ENCODE results near the gene TCF25.

TCF25 gene

DNA sequence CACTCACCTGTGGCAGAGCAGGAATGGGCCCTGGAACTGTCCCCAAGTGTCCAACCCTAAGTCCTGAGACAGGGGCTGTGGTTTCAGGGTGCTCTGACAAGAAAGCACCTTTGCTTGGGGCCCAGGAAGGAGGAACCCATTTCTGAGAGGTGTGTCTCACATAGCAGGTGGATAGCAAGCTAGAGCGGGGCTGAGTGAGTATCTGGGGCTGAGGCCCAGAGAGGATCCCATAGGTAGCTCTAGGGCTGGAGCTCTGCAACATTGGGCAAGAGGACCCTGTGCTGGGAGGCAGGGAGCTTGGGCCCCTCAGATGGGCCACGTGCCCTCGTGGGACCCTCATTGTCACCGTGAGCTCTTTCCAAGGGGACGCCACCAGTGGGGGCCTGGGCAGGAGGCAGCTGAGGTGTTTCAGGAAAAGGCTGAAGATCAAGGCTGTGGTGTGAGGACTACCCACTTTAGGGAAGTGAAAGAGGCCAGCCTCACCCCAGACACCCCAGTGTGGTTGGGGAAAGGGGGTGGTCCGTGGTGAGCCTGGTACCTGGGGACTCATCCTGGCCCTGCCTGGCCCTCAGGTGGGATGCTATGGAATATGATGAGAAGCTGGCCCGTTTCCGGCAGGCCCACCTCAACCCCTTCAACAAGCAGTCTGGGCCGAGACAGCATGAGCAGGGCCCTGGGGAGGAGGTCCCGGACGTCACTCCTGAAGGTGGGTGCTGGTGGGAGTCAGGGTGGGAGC, 80.4 kb downstream of the TCF25 start:
- peak; percentile 75 for DNase-seq (ENCODE audit: low spot score)
- in situ Hi-C loops (cut with MboI; ENCODE audit: low sequenced_read_pairs, unreplicated experiment), result no loop called here
- no peak for TF ChIP-seq CTCF (IDR thresholded peaks at IDR 0.05; ENCODE audit: borderline replicate concordance, control extremely low read depth, extremely low read depth, insufficient read depth, missing control alignments)

- in situ Hi-C loops (cut with MboI; ENCODE audit: low sequenced_read_pairs, unreplicated experiment), result no loop called here
- no peak for DNase-seq (ENCODE audit: low spot score)
- no peak for TF ChIP-seq CTCF (IDR thresholded peaks at IDR 0.05; ENCODE audit: borderline replicate concordance, control extremely low read depth, extremely low read depth, insufficient read depth, missing control alignments)
Observed at GRCh38 chr16:89954462-89954861, 81.1 kb downstream of the TCF25 start.

DNA sequence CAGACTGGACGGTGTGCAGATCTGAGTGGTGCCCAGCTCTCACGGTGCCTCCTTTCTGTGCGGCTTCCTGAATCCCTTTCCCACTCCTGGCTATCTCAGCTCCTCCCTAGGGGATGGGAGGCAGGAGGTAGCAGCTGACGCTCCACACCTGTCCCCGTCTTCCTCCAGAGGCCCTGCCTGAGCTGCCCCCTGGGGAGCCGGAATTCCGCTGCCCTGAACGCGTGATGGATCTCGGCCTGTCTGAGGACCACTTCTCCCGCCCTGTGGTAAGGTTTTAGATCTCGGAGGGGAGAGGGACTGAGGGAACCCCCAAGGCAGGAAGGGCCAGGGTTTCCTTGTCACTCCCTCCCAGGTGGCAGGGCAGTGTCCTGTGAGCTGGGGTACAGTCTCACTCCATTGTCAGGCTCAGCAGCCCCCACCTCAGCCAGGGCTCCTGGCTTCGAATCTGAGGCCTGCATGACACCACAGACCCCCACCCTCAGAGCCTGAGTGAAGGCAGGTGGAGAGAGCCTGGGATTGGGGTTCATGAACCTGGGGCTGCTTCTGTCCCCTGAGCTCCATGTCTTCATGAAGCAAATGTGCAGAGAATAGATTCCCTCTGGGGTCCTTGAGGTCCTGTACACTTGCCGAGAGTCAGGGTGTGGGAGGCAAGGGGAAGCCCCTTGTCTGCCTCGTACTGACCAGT, 81.8 kb downstream of the TCF25 start:
- in situ Hi-C loops (cut with MboI; ENCODE audit: low sequenced_read_pairs, unreplicated experiment), result no loop called here
- no peak for TF ChIP-seq CTCF (IDR thresholded peaks at IDR 0.05; ENCODE audit: borderline replicate concordance, control extremely low read depth, extremely low read depth, insufficient read depth, missing control alignments)
- no peak for DNase-seq (ENCODE audit: low spot score)

DNA sequence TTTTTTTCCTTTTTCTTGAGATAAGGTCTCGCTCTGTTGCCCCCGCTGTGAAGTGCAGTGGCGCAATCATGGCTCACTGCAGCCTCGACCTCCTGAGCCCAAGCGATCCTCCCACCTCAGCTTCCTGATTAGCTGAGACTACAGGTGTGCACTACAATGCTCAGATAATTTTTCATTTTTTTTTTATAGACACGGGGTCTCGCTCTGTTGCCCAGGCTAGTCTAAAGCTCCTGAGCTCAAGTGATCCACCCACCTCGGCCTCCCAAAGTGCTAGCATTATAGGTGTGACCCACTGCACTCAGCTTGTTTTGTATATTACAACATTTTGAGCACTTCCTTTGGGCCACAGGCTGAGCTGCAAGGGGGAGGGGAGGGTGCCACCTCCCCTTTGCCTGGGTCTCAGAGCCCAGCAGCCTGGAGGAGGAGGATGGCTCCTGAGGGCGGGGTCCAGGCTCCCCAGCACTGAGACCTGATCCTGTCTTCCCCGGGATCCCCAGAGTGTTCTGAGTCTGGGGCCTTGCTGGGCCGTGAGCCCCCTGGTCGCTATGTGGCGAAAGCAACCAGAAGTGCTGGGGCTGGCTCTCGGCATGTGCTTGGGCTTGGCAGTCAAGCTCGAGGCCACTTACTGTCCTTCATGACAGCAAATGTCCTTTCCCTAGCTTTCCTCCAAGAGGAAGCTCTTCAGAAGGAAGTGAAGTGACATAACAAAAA, 83.3 kb downstream of the TCF25 start:
- in situ Hi-C loops (cut with MboI; ENCODE audit: low sequenced_read_pairs, unreplicated experiment), result no loop called here
- no peak for TF ChIP-seq CTCF (IDR thresholded peaks at IDR 0.05; ENCODE audit: borderline replicate concordance, control extremely low read depth, extremely low read depth, insufficient read depth, missing control alignments)
- no peak for DNase-seq (ENCODE audit: low spot score)

DNA sequence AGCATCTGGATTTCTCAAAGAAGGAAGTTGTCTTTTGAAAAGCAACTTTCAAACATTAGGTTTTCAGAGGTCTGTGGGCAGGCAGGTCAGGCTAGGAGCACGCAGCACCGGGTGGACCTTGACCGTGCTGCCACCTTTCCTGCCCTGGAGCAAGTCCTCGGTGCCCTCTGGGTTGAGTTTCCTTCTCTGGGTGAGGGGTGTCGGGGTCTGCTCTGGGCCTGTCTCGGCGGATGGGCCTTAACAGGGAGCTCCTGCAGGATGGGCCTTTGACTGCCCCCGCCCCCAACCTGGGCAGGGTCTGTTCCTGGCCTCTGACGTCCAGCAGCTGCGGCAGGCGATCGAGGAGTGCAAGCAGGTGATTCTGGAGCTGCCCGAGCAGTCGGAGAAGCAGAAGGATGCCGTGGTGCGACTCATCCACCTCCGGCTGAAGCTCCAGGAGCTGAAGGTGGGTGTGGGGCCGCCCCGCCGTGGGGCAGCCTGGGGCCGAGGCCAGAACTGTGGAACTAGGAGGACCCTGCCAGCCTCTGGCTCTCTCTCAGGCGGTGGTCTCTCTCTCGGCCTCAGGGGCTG, 83.9 kb downstream of the TCF25 start:
- no peak for DNase-seq (ENCODE audit: low spot score)
- in situ Hi-C loops (cut with MboI; ENCODE audit: low sequenced_read_pairs, unreplicated experiment), result no loop called here
- no peak for TF ChIP-seq CTCF (IDR thresholded peaks at IDR 0.05; ENCODE audit: borderline replicate concordance, control extremely low read depth, extremely low read depth, insufficient read depth, missing control alignments)

- no peak for TF ChIP-seq CTCF (IDR thresholded peaks at IDR 0.05; ENCODE audit: borderline replicate concordance, control extremely low read depth, extremely low read depth, insufficient read depth, missing control alignments)
- no peak for DNase-seq (ENCODE audit: low spot score)
- in situ Hi-C loops (cut with MboI; ENCODE audit: low sequenced_read_pairs, unreplicated experiment), result no loop called here
Observed at GRCh38 chr16:89958068-89958467, 84.7 kb downstream of the TCF25 start.
